Mesothelial cell of epicardium (in vitro differentiated cells): ENCODE results near the gene ABCG1. TPM values are rescaled to one million over a fixed set of nuclear protein-coding genes. Genes with fewer than 3 reads are reported as not detected.

ENCODE experiments used
- DNase-seq, 2 experiments: peaks; one replicate each; pipeline ENCODE4 v3.0.0; 2021; ENCODE audit warnings: low spot score in 2 of 2; ENCODE audit not compliant: unreplicated experiment in 2 of 2
- H3K27ac Mint-ChIP-seq: 2 replicates; pipeline ENCODE4 v1.8.0; 2021; ENCODE audit warnings: mixed read lengths
- H3K27me3 Mint-ChIP-seq: 2 replicates; pipeline ENCODE4 v1.8.0; 2021; ENCODE audit warnings: low read depth, mixed read lengths
- H3K36me3 Mint-ChIP-seq: 2 replicates; pipeline ENCODE4 v1.8.0; 2021; ENCODE audit warnings: mixed read lengths
- H3K4me1 Mint-ChIP-seq: 2 replicates; pipeline ENCODE4 v1.8.0; 2021; ENCODE audit warnings: mixed read lengths
- H3K4me3 Mint-ChIP-seq: 2 replicates; pipeline ENCODE4 v1.8.0; 2021; ENCODE audit warnings: mild to moderate bottlenecking, moderate library complexity, mixed read lengths
- H3K9me3 Mint-ChIP-seq: 2 replicates; pipeline ENCODE4 v1.8.0; 2021; ENCODE audit warnings: mixed read lengths
- total RNA-seq: library from RNA; stranded (reverse); gene quantifications from 3 replicates; pipeline ENCODE4 v1.2.1, GENCODE V29; 2021
- TF ChIP-seq, protein P1 (sequence below): fragments of 200-600 bp; sonication (generic); IDR thresholded peaks from one replicate; pipeline ENCODE4 v1.5.0; 2021; ENCODE audit warnings: antibody characterized with exemption; ENCODE audit not compliant: unreplicated experiment

Gene ABCG1
- total RNA-seq, 1 donor from 2014 or later, result 4.4 TPM

DNA sequence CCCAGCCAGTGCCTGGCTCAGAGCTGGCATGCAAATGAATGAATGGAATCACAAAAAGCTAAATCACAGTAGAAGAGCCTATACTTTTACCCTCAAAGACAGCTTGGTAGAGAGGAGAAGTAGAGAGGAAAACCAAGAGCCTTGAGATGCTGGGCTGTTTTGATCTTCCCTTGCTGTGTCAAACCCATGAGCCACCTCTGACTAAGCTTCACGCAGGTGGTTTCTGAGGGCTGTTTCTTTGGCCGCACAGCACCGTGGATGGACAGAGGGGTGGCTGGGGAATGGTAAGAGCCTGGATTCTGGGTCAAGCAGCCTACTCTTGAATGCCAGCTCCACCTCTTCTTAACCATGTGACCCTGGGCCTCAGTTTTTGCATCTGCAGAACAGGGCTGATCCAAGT is 18.6 kb downstream of the ABCG1 start:
- TF ChIP-seq, protein P1, sequence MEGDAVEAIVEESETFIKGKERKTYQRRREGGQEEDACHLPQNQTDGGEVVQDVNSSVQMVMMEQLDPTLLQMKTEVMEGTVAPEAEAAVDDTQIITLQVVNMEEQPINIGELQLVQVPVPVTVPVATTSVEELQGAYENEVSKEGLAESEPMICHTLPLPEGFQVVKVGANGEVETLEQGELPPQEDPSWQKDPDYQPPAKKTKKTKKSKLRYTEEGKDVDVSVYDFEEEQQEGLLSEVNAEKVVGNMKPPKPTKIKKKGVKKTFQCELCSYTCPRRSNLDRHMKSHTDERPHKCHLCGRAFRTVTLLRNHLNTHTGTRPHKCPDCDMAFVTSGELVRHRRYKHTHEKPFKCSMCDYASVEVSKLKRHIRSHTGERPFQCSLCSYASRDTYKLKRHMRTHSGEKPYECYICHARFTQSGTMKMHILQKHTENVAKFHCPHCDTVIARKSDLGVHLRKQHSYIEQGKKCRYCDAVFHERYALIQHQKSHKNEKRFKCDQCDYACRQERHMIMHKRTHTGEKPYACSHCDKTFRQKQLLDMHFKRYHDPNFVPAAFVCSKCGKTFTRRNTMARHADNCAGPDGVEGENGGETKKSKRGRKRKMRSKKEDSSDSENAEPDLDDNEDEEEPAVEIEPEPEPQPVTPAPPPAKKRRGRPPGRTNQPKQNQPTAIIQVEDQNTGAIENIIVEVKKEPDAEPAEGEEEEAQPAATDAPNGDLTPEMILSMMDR, result no peak
- Mint-ChIP-seq H3K9me3 (no peaks in the 10 kb centered on the region), H3K27ac (no peak overlapping the region), H3K4me3 (no peak overlapping the region), H3K4me1 (peaks cover 33% of the 10 kb centered on the region), H3K27me3 (peaks cover 18% of the 10 kb centered on the region), H3K36me3 (no peaks in the 10 kb centered on the region)
- no peak for DNase-seq

DNA sequence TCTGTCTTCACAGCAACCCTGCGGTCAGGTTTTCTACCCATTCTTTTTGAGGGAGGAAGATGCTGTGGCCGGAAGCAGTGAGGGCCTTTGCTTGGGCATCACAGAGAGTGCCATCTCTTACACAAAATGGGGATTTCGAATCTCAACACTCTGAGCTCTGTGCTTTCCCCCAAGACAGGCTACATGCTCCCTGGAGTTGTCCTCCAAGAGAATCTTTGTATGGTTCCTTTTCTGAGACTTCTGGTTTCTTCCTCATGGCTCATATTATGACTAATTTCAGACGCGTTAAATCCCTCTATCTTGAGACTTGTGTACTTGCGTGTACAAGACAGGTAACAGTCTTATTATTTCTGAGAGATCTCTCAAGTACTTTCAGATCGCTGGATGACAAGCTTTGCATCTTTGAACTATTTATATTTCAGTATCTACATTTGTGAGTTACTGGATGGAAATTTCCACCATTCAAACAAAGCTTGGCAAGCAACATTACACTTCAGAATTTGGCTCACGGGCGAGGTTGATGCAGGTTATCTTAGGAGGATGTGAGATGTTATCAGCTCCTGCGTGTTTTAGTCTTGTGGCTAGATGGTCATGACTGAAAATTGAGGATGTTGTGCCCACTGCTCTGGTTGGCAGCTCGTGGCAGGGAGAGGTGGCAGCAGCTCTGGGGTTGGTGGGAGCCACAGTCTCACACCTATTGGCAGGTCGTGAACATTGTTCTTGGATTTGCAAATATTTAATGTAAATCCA is 19.4 kb downstream of the ABCG1 start:
- Mint-ChIP-seq H3K36me3 (no peaks in the 10 kb centered on the region), H3K27me3 (peaks cover 17% of the 10 kb centered on the region), H3K27ac (no peak overlapping the region), H3K9me3 (no peaks in the 10 kb centered on the region), H3K4me3 (no peak overlapping the region), H3K4me1 (peaks cover 25% of the 10 kb centered on the region)
- no peak for DNase-seq
- TF ChIP-seq, protein P1, result no peak

DNA sequence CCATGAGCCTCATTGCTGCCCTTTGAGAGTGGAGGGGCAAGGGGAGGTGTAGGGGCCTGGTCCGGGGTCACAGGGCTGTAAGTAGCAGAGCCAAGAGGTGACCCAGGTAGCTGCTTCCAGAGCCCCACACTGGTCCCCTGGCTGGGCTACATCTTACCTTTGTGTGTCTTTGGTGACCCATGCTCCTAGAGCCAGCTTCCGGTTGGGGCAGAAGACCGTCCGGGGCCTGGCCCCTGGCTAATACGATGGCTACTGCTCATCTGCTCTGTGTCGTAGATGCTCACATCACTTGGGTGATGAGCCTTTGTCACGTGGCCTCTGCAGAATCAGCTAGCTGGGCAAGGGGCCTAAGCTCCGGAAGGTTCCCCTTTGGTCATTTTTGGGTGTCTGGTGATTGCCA is 20.6 kb downstream of the ABCG1 start:
- TF ChIP-seq, protein P1, result no peak
- Mint-ChIP-seq H3K27me3 (peaks cover 22% of the 10 kb centered on the region), H3K27ac (no peak overlapping the region), H3K4me1 (peaks cover 16% of the 10 kb centered on the region), H3K4me3 (no peak overlapping the region), H3K36me3 (no peaks in the 10 kb centered on the region), H3K9me3 (no peaks in the 10 kb centered on the region)
- no peak for DNase-seq

DNA sequence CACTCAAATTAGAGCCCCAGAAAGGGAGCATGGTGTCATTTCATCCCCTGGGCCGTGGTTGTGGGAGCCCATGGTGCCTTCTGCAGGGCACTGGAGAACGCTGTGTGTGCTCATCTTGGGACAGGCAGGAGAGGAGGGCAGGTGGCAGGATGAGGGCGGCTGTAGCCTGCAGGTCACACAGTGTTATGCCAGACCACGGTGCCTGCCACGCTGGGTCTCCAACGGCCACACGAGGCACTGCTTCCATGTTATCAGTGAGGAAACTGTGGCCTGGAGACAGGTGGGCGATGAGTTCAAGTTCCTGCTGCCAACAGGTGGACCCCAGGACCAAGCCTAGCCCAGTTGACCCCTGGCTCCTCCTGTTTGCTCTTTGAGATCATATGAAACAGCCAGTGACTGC is 21.0 kb downstream of the ABCG1 start:
- Mint-ChIP-seq H3K27ac (no peak overlapping the region), H3K4me3 (no peak overlapping the region), H3K36me3 (no peaks in the 10 kb centered on the region), H3K27me3 (peaks cover 23% of the 10 kb centered on the region), H3K9me3 (no peaks in the 10 kb centered on the region), H3K4me1 (peaks cover 15% of the 10 kb centered on the region)
- DNase-seq, result no peak
- TF ChIP-seq, protein P1, result no peak

DNA sequence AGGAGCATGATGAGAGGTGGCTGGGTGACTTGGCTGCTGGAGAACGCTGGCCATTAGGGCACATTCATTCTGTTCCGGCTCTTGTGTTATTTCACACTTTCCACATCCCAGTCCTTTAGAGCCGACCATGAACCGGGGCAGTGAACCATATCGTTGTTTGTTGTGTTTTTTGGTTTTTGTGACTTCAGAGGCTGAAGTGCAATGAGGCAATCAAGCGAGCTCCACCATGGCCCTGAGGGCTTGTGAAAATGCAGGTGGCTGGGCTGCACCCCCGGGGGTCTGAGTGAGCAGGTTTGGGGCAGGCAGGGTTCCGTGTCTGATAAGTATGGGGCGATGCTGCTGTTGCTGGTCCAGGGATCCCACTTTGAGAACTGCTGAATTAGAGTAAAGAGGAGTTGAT is 23.7 kb downstream of the ABCG1 start:
- Mint-ChIP-seq H3K27me3 (peaks cover 35% of the 10 kb centered on the region), H3K27ac (no peak overlapping the region), H3K4me1 (peaks cover 5% of the 10 kb centered on the region), H3K36me3 (no peaks in the 10 kb centered on the region), H3K4me3 (no peak overlapping the region), H3K9me3 (no peaks in the 10 kb centered on the region)
- TF ChIP-seq, protein P1, result no peak
- DNase-seq, result no peak
